GM18951 (cell line): ENCODE results near the gene GBX1.

Experiments used
- POLR2A ChIP-seq: IDR thresholded peaks from 4 replicates; pipeline ENCODE4 v1.6.1; 2011; ENCODE audit warnings: mild to moderate bottlenecking; ENCODE audit not compliant: insufficient read length, insufficient read depth; ENCODE audit errors: extremely low read depth
- in situ Hi-C: fragments of 300-500 bp; cut with MboI; formaldehyde crosslinking; loops from one replicate; pipeline ENCODE4 v1.12.0; 2022; ENCODE audit warnings: low sequenced_read_pairs, mixed read lengths, inconsistent platforms; ENCODE audit not compliant: unreplicated experiment

GBX1 gene

GRCh38 chr7:151137076-151137675 lies 30.3 kb downstream of the GBX1 start:
- in situ Hi-C loops, result no loop called here

GRCh38 chr7:151135866-151136843 lies 31.3 kb downstream of the GBX1 start:
- no peak for TF ChIP-seq POLR2A
- in situ Hi-C loops, result no loop called here

More at GRCh38 chr7:151137076-151137675, 30.3 kb downstream of the GBX1 start:
- TF ChIP-seq POLR2A, result no peak

DNA sequence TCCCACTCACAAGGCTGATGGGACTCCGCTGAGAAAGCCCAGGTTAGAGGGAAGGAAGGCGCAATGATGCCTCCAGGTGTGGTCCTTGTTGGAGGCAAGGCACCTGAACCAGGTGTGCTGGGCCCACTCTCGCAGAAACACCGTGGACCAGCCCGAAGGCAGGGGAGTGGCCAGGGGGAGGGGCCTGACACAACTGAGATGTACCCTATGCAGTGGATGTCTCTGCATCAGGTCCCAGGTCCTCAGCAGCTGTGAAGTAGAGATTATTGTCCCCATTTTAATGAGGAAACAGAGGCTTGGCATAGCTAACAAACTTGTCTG lies 32.0 kb downstream of the GBX1 start:
- TF ChIP-seq POLR2A, result no peak
- in situ Hi-C loops, result no loop called here

GRCh38 chr7:151134743-151135524 lies 32.6 kb downstream of the GBX1 start:
- in situ Hi-C loops, result no loop called here
- no peak for TF ChIP-seq POLR2A

DNA sequence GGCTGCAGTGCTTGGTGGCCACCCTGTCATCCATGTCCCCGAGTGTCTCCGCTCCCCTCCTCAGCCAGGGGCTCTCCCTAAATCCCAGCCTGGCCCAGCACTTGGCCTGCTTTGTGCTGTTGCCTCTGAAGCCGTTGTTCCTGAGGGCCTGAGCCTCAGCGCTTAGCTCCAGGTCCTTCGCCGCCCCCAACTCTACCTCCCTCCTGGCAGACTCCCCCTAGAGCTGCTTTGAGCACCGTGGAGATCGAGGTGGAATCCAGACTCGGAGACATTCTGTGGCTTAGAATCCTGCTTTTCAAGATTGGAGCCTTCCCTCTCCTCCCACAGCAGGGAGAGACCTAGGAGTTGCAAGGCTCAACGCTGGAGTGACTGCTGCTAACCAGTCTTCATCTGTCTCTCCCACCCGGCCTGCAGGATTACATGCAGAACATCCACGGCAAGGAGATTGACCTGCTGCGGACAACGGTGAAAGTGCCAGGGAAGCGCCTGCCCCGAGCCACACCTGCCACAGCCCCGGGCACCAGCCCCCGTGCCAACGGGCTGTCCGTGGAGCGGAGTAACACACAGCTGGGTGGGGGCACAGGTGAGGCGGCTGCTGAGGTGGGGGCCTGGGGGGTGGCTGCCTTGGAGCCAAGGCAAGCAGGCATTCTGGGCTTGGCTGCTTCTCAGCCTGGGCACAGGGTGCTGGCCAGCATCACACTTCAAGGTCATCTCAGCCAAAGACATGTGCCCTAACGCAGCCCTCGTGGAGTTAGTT lies 33.3 kb downstream of the GBX1 start:
- no peak for TF ChIP-seq POLR2A
- in situ Hi-C loops, result no loop called here

DNA sequence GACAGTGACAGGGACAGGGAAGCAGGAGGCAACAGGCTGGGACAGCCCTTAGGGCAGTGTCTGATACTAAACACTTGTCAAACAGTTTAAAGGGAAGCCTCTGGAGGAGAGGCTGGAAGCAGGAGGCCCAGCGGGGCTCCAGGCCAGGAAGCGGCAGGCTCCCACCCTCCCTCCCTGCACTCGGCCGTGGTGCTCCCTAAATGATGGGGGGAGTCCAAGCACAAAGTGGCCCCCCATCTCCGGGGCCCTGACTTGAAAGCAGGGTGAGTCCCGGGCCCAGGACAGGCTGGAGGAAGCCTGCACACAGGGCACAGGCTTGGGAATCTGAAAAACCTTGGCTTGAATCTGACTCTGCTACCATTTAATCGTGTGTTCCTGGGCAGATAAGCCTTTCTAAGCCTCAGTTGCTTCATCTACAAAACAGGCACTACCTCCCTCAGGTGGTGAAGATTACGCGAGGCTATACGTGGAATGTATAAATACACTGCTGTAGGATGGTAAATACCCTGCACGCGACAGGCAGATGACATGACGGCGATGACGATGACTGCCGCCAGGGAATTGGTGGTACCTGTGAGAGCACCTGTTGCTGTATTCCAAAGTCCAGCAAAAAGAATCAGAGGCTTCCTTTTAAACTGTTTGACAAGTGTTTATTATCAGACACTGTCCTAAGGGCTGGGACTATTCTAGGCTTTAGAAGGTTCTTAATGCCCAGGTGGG lies 34.1 kb downstream of the GBX1 start:
- no peak for TF ChIP-seq POLR2A
- in situ Hi-C loops, result no loop called here

DNA sequence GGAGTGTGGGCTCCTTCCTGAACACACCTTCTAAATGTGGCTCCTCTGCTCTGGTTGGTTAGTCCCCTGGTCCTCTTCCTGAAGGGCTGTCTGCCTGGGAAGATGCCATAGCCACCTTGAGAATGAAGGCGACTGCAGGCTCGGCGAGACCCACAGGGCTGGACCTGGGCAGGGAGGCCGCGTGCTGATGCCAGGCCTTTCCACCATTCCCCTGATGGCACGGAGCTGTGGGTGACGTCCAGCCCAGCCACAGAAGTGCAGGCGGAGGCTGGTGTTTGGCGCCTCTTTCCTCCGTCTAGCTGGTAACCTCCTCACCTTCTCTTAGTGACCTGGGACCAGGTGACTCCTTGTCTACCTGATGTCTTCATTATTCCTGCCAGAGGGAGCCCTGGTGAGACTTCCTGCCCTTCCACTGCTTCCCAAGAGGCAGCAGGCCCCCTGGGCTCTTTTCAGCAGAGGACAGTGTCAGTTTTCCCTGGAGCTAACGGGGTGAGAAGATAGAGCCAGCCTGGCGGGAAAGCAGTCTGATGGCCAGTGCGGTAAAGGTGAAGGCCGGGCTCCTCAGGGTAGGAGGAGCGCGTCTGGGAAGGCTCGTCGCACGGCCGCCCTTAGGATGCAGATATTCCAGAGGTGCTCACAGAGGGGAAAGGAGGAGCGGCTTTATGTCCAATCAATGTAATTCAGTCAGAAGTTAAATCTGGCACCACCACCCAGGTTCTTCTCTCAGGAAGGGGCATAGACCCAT lies 34.9 kb downstream of the GBX1 start:
- in situ Hi-C loops, result no loop called here

GRCh38 chr7:151131592-151132293 lies 35.8 kb downstream of the GBX1 start:
- in situ Hi-C loops, result no loop called here
- no peak for TF ChIP-seq POLR2A

More for the DNA sequence above, 34.9 kb downstream of the GBX1 start:
- TF ChIP-seq POLR2A, result no peak

DNA sequence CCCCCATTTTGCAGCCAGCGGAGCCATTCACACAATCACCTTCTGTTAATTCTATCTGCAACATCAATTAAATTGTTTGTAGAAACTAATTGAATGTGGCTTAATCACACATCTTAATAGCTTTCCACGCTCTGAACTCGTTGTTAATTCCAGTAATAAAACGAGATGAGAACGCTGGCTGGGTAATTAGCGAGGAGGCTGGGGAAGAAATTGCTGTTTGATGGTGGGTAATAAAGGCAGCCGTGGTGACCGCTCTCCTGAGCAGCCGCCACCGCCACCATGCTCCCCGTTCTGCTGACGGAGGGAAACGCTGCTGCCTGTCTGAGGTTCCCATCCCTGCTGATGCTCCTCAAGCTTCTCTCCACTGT lies 36.3 kb downstream of the GBX1 start:
- no peak for TF ChIP-seq POLR2A
- in situ Hi-C loops, result no loop called here

DNA sequence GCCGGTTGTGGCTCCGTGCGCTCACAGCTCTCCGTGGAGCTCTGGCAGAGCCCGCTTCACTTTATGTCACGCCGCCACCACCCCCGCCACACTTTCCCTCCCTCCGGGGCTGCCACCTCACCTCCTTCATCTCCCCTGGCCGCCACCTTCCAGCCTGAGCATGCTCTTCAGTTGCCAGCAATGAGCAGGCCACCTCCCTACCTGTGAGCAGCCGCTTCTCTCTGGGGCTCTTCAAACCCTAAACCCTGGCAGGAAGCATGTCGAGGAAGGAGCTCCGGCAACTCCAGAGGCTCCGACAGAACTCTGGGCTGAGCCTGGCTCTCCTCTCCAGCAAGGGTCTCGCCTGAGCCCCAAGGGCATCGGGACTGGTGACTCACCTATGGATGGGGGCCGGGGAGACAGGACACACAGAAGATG lies 36.7 kb downstream of the GBX1 start:
- TF ChIP-seq POLR2A, result no peak
- in situ Hi-C loops, result no loop called here

GRCh38 chr7:151129960-151130591 lies 37.4 kb downstream of the GBX1 start:
- no peak for TF ChIP-seq POLR2A
- in situ Hi-C loops, result no loop called here
